Measurements from ENCODE around the gene WDR11.

WDR11 gene

GRCh38 chr10:120850911-120851865 is at the start of gene WDR11:
WDR11 (plus strand) TSS chr10:120851362; CDS start chr10:120851421, 59 bp downstream.
- DNase-seq, result peak; percentile 73 to 89 (median 79)

GRCh38 chr10:120802935-120803334 is 48.2 kb upstream of the WDR11 start:
- peak in 1 of 3 experiments; percentile 9 for DNase-seq

- DNase-seq, result peak in 1 of 3 experiments; percentile 18
Measured at GRCh38 chr10:120803972-120804371, 47.2 kb upstream of the WDR11 start.

GRCh38 chr10:120805014-120805812 is 45.9 kb upstream of the WDR11 start:
- no peak for DNase-seq

- no peak for DNase-seq
Measured at GRCh38 chr10:120806081-120806480, 45.1 kb upstream of the WDR11 start.

- DNase-seq, result peak; percentile 25 to 61 (median 53)
Measured at GRCh38 chr10:120810298-120810697, 40.9 kb upstream of the WDR11 start.

- no peak for DNase-seq
Measured at GRCh38 chr10:120813085-120813484, 38.1 kb upstream of the WDR11 start.

GRCh38 chr10:120818301-120818700 is 32.9 kb upstream of the WDR11 start:
- no peak for DNase-seq

GRCh38 chr10:120819366-120819765 is 31.8 kb upstream of the WDR11 start:
- peak; percentile 2 to 86 (median 61) for DNase-seq

- no peak for DNase-seq
Measured at GRCh38 chr10:120823266-120823665, 27.9 kb upstream of the WDR11 start.

- DNase-seq, result peak in 1 of 3 experiments; percentile 26
Measured at GRCh38 chr10:120824881-120825309, 26.3 kb upstream of the WDR11 start.

- DNase-seq, result no peak
Measured at GRCh38 chr10:120825878-120826769, 25.0 kb upstream of the WDR11 start.

GRCh38 chr10:120827251-120827875 is 23.8 kb upstream of the WDR11 start:
- DNase-seq, result no peak

- DNase-seq, result no peak
Measured at GRCh38 chr10:120828763-120829319, 22.3 kb upstream of the WDR11 start.

- DNase-seq, result no peak
Measured at GRCh38 chr10:120832106-120832505, 19.1 kb upstream of the WDR11 start.

- no peak for DNase-seq
Measured at GRCh38 chr10:120833222-120833928, 17.8 kb upstream of the WDR11 start.

GRCh38 chr10:120835603-120836002 is 15.6 kb upstream of the WDR11 start:
- no peak for DNase-seq

GRCh38 chr10:120838941-120839340 is 12.2 kb upstream of the WDR11 start:
- DNase-seq, result peak in 2 of 3 experiments; percentile 1 to 23

- DNase-seq, result no peak
Measured at GRCh38 chr10:120841522-120842189, 9.5 kb upstream of the WDR11 start.

GRCh38 chr10:120854388-120854787 is 3.2 kb downstream of the WDR11 start:
- DNase-seq, result no peak
